OCI-LY1 (cell line): Measurements from ENCODE around the gene LAMP1.

Source experiments
- H2AFZ ChIP-seq: fragments of 200-600 bp; sonication (generic), shearing (Covaris generic); 2 replicates; pipeline ENCODE4 v1.6.0; 2014; ENCODE audit warnings: antibody characterized with exemption, mild to moderate bottlenecking, low read length
- H3F3A ChIP-seq: fragments of 200-600 bp; sonication (generic), shearing (Covaris generic); 2 replicates; pipeline ENCODE4 v1.6.0; 2014; ENCODE audit warnings: mild to moderate bottlenecking, antibody characterized with exemption, low read length, moderate library complexity; ENCODE audit not compliant: insufficient read depth
- H3K27ac ChIP-seq: fragments of 200-600 bp; sonication (generic); 2 replicates; pipeline ENCODE4 v1.5.1; 2014; ENCODE audit warnings: low read length, mixed run types, mild to moderate bottlenecking, low read depth; ENCODE audit not compliant: poor library complexity, severe bottlenecking
- H3K27me3 ChIP-seq: fragments of 200-600 bp; sonication (generic); 2 replicates; pipeline ENCODE4 v1.6.0; 2014; ENCODE audit warnings: antibody characterized with exemption, mild to moderate bottlenecking, low read length, moderate library complexity; ENCODE audit not compliant: insufficient read depth
- H3K36me3 ChIP-seq: fragments of 200-600 bp; sonication (generic); 2 replicates; pipeline ENCODE4 v1.6.1; 2014; ENCODE audit warnings: mild to moderate bottlenecking, antibody characterized with exemption, low read length, moderate library complexity, mixed read lengths; ENCODE audit not compliant: insufficient read depth
- H3K4me1 ChIP-seq: fragments of 200-600 bp; sonication (generic); 2 replicates; pipeline ENCODE4 v1.5.1; 2014; ENCODE audit warnings: mild to moderate bottlenecking, low read length, moderate library complexity; ENCODE audit not compliant: insufficient read depth, severe bottlenecking
- H3K4me2 ChIP-seq: fragments of 200-600 bp; sonication (generic), shearing (Covaris generic); 2 replicates; pipeline ENCODE4 v1.6.1; 2014; ENCODE audit warnings: low read length
- H3K4me3 ChIP-seq: fragments of 200-600 bp; sonication (generic); 2 replicates; pipeline ENCODE4 v1.5.1; 2014; ENCODE audit warnings: low read length, low read depth, mild to moderate bottlenecking, mixed read lengths; ENCODE audit not compliant: poor library complexity, severe bottlenecking
- H3K79me2 ChIP-seq: fragments of 200-600 bp; shearing (Covaris generic); 2 replicates; pipeline ENCODE4 v1.6.1; 2016; ENCODE audit warnings: mixed run types, low read length, mixed read lengths; ENCODE audit not compliant: insufficient read depth
- H3K9ac ChIP-seq: fragments of 200-600 bp; sonication (generic), shearing (Covaris generic); 2 replicates; pipeline ENCODE4 v1.6.1; 2014; ENCODE audit warnings: mild to moderate bottlenecking, low read length, mixed read lengths
- H3K9me2 ChIP-seq: fragments of 200-600 bp; sonication (generic), shearing (Covaris generic); 2 replicates; pipeline ENCODE4 v1.6.1; 2014; ENCODE audit warnings: low read depth, mild to moderate bottlenecking, low read length, mixed read lengths
- H3K9me3 ChIP-seq: fragments of 200-600 bp; shearing (Covaris generic); 2 replicates; pipeline ENCODE4 v1.6.1; 2014; ENCODE audit warnings: low read length, mixed read lengths
- H4K20me1 ChIP-seq: fragments of 200-600 bp; sonication (generic), shearing (Covaris generic); 2 replicates; pipeline ENCODE4 v1.6.0; 2016; ENCODE audit warnings: mild to moderate bottlenecking, low read length; ENCODE audit not compliant: insufficient read depth
- CTCF ChIP-seq: fragments of 200-600 bp; sonication (generic), shearing (Covaris generic); IDR thresholded peaks from 2 replicates; pipeline ENCODE4 v1.5.1; 2017; ENCODE audit warnings: mild to moderate bottlenecking, antibody characterized with exemption, low read length, moderate library complexity, mixed read lengths
- EZH2 ChIP-seq: fragments of 200-600 bp; sonication (generic), shearing (Covaris generic); IDR thresholded peaks from 2 replicates; pipeline ENCODE4 v1.8.0; 2017; ENCODE audit warnings: borderline replicate concordance, mixed run types, mild to moderate bottlenecking, antibody characterized with exemption, low read length, moderate library complexity, mixed read lengths

LAMP1 gene

GRCh38 chr13:113320226-113320875 is 23.3 kb downstream of the LAMP1 start:
- no peak overlapping the region for H2AFZ ChIP-seq
- H3F3A ChIP-seq: no peaks in the 10 kb centered on the region
- peaks cover 67% of the 10 kb centered on the region for H3K36me3 ChIP-seq
- H3K9me2 ChIP-seq: no peaks in the 10 kb centered on the region
- TF ChIP-seq EZH2: no peak
- no peak for TF ChIP-seq CTCF
- no peaks in the 10 kb centered on the region for H3K9me3 ChIP-seq
- H3K4me1 ChIP-seq: no peaks in the 10 kb centered on the region
- H3K9ac ChIP-seq: no peak overlapping the region
- no peaks in the 10 kb centered on the region for H3K79me2 ChIP-seq
- H3K4me2 ChIP-seq: no peak overlapping the region
- no peak overlapping the region for H3K27ac ChIP-seq
- no peaks in the 10 kb centered on the region for H4K20me1 ChIP-seq
- H3K27me3 ChIP-seq: no peaks in the 10 kb centered on the region
- H3K4me3 ChIP-seq: no peak overlapping the region

- H3K9me2 ChIP-seq: no peaks in the 10 kb centered on the region
- no peak overlapping the region for H3K9ac ChIP-seq
- no peaks in the 10 kb centered on the region for H4K20me1 ChIP-seq
- no peak overlapping the region for H3K4me3 ChIP-seq
- no peak overlapping the region for H2AFZ ChIP-seq
- H3F3A ChIP-seq: no peaks in the 10 kb centered on the region
- TF ChIP-seq EZH2 (no peak), CTCF (no peak)
- H3K27me3 ChIP-seq: no peaks in the 10 kb centered on the region
- no peaks in the 10 kb centered on the region for H3K4me1 ChIP-seq
- H3K36me3 ChIP-seq: peaks cover 67% of the 10 kb centered on the region
- H3K27ac ChIP-seq: no peak overlapping the region
- no peak overlapping the region for H3K4me2 ChIP-seq
- H3K9me3 ChIP-seq: no peaks in the 10 kb centered on the region
- no peaks in the 10 kb centered on the region for H3K79me2 ChIP-seq
Observed at GRCh38 chr13:113321546-113321945, 24.5 kb downstream of the LAMP1 start.

- Histone ChIP-seq H3K27me3 (no peaks in the 10 kb centered on the region), H4K20me1 (no peaks in the 10 kb centered on the region), H3K9me3 (no peaks in the 10 kb centered on the region), H3F3A (no peaks in the 10 kb centered on the region), H2AFZ (no peak overlapping the region), H3K36me3 (peaks cover 63% of the 10 kb centered on the region), H3K4me1 (no peaks in the 10 kb centered on the region), H3K9me2 (no peaks in the 10 kb centered on the region), H3K79me2 (no peaks in the 10 kb centered on the region), H3K27ac (no peak overlapping the region), H3K9ac (no peak overlapping the region), H3K4me3 (no peak overlapping the region), H3K4me2 (no peak overlapping the region)
- no peak for TF ChIP-seq CTCF
- no peak for TF ChIP-seq EZH2
Observed at GRCh38 chr13:113322043-113322461, 25.0 kb downstream of the LAMP1 start.
